Measurements from ENCODE around the gene TJP3.

Gene TJP3

DNA sequence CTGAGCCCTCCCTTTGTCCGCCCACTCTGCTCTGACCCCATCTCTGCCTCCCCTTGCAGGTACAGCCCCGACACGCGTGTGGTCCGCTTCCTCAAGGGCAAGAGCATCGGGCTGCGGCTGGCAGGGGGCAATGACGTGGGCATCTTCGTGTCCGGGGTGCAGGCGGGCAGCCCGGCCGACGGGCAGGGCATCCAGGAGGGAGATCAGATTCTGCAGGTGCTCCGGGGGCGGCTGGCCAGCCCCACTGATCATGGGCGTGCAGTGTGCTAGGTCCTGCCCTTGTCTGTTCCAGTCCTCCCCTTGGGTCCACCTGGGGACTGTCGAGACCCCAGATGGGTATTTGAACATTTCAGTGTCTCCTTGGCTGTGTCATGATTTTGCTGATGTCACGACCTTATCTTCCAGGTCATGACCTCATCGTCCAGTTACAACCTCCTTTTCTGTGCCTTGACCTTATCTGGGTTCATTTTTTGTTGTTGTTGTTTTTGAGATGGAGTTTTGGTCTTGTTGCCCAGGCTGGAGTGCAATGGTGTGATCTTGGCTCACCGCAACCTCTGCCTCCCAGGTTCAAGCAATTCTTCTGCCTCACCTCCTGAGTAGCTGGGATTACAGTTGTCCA lies 28.0 kb downstream of the TJP3 start:
- no peaks in the 10 kb centered on the region for H3K27me3 ChIP-seq (ENCODE audit: control insufficient read depth, insufficient read depth, low read length)
- H3K9ac ChIP-seq (ENCODE audit: low read length) = no peak overlapping the region
- H3K4me3 ChIP-seq (ENCODE audit: low read length) = no peak overlapping the region
- no peak overlapping the region for H3K27ac ChIP-seq (ENCODE audit: low read depth, low read length)
- no peaks in the 10 kb centered on the region for H3K36me3 ChIP-seq (ENCODE audit: control insufficient read depth, insufficient read depth, low read length)
- no peaks in the 10 kb centered on the region for H3K4me1 ChIP-seq (ENCODE audit: control insufficient read depth, insufficient read depth, low read length)

GRCh38 chr19:3737487-3738205 lies 29.5 kb downstream of the TJP3 start:
- Histone ChIP-seq H3K36me3 (ENCODE audit: control insufficient read depth, insufficient read depth, low read length) (no peaks in the 10 kb centered on the region), H3K9ac (ENCODE audit: low read length) (no peak overlapping the region), H3K27me3 (ENCODE audit: control insufficient read depth, insufficient read depth, low read length) (no peaks in the 10 kb centered on the region), H3K4me3 (ENCODE audit: low read length) (no peak overlapping the region), H3K4me1 (ENCODE audit: control insufficient read depth, insufficient read depth, low read length) (no peaks in the 10 kb centered on the region), H3K27ac (ENCODE audit: low read depth, low read length) (no peak overlapping the region)

DNA sequence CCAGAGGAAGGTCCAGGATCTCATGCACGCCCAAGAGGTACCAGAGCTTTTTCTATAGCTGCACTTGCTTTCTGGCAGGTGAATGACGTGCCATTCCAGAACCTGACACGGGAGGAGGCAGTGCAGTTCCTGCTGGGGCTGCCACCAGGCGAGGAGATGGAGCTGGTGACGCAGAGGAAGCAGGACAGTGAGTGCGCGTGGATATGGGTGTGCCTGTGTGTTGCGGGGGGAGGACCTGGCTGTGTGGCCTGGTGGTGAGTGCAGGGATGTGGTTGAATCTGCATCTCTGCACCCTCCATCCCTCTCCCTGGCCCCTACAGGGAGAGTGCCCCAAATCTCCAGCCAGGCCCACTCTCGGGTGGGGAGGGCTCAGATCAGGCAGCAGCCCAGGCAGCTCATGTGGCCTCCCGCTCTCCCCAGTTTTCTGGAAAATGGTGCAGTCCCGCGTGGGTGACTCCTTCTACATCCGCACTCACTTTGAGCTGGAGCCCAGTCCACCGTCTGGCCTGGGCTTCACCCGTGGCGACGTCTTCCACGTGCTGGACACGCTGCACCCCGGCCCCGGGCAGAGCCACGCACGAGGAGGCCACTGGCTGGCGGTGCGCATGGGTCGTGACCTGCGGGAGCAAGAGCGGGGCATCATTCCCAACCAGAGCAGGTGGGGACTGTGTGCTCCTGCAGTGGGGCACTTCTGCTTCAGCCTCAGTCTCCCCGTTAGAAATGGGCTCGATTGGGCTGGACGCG lies 30.5 kb downstream of the TJP3 start:
- H3K27ac ChIP-seq (ENCODE audit: low read depth, low read length) = no peak overlapping the region
- no peaks in the 10 kb centered on the region for H3K36me3 ChIP-seq (ENCODE audit: control insufficient read depth, insufficient read depth, low read length)
- H3K9ac ChIP-seq (ENCODE audit: low read length) = no peak overlapping the region
- no peaks in the 10 kb centered on the region for H3K27me3 ChIP-seq (ENCODE audit: control insufficient read depth, insufficient read depth, low read length)
- no peaks in the 10 kb centered on the region for H3K4me1 ChIP-seq (ENCODE audit: control insufficient read depth, insufficient read depth, low read length)
- H3K4me3 ChIP-seq (ENCODE audit: low read length) = no peak overlapping the region

GRCh38 chr19:3740431-3740830 lies 32.2 kb downstream of the TJP3 start:
- H3K4me1 ChIP-seq (ENCODE audit: control insufficient read depth, insufficient read depth, low read length) = no peaks in the 10 kb centered on the region
- no peak overlapping the region for H3K27ac ChIP-seq (ENCODE audit: low read depth, low read length)
- H3K27me3 ChIP-seq (ENCODE audit: control insufficient read depth, insufficient read depth, low read length) = no peaks in the 10 kb centered on the region
- H3K36me3 ChIP-seq (ENCODE audit: control insufficient read depth, insufficient read depth, low read length) = no peaks in the 10 kb centered on the region
- no peak overlapping the region for H3K9ac ChIP-seq (ENCODE audit: low read length)
- no peak overlapping the region for H3K4me3 ChIP-seq (ENCODE audit: low read length)

DNA sequence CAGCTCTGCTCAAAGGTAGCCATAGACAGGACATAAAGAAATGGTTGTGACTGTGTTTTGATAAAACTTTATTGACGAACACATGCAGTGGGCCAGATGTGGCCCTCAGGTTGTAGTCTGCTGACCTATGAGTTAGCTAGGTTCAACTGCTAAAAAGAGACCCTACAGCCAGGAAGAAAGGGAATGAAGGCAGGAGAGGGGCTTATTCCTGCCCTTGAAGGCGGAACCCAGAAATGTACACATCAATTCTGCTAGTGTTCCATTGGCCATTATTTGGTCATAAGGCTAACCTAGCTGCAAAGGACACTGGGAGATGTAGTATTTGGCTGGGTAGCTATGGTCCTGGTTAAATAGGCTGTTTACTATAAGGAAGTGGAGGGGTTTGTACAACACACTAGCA lies 35.3 kb downstream of the TJP3 start:
- Histone ChIP-seq H3K36me3 (ENCODE audit: control insufficient read depth, insufficient read depth, low read length) (peaks cover 2% of the 10 kb centered on the region), H3K4me3 (ENCODE audit: low read length) (no peak overlapping the region), H3K27me3 (ENCODE audit: control insufficient read depth, insufficient read depth, low read length) (no peaks in the 10 kb centered on the region), H3K9ac (ENCODE audit: low read length) (no peak overlapping the region), H3K4me1 (ENCODE audit: control insufficient read depth, insufficient read depth, low read length) (no peaks in the 10 kb centered on the region), H3K27ac (ENCODE audit: low read depth, low read length) (no peak overlapping the region)

GRCh38 chr19:3745363-3746045 lies 37.3 kb downstream of the TJP3 start:
- no peak overlapping the region for H3K27ac ChIP-seq (ENCODE audit: low read depth, low read length)
- no peaks in the 10 kb centered on the region for H3K4me1 ChIP-seq (ENCODE audit: control insufficient read depth, insufficient read depth, low read length)
- H3K36me3 ChIP-seq (ENCODE audit: control insufficient read depth, insufficient read depth, low read length) = peaks cover 12% of the 10 kb centered on the region
- H3K9ac ChIP-seq (ENCODE audit: low read length) = no peak overlapping the region
- no peak overlapping the region for H3K4me3 ChIP-seq (ENCODE audit: low read length)
- no peaks in the 10 kb centered on the region for H3K27me3 ChIP-seq (ENCODE audit: control insufficient read depth, insufficient read depth, low read length)

DNA sequence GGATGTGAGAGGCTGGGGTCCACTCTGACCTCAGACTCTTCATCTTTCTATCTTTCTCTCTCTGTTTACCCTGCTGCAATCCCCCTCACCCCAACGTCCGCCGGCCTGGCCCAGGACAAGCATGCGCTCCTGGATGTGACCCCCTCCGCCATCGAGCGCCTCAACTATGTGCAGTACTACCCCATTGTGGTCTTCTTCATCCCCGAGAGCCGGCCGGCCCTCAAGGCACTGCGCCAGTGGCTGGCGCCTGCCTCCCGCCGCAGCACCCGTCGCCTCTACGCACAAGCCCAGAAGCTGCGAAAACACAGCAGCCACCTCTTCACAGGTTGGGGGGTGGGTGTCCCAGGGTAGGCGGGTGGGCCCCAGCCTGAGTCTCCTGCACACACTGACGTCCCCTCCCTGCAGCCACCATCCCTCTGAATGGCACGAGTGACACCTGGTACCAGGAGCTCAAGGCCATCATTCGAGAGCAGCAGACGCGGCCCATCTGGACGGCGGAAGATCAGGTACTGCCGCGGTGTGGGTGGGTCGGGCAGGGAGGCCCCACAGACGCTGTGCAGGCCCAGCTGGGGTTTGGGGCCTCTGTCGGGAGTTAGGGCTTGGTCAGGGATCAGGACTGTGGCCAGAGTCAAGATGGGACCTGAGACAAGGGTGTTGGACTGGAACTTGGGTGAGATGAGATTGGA lies 38.3 kb downstream of the TJP3 start:
- Histone ChIP-seq H3K36me3 (ENCODE audit: control insufficient read depth, insufficient read depth, low read length) (peaks cover 17% of the 10 kb centered on the region), H3K27ac (ENCODE audit: low read depth, low read length) (no peak overlapping the region), H3K9ac (ENCODE audit: low read length) (no peak overlapping the region), H3K4me1 (ENCODE audit: control insufficient read depth, insufficient read depth, low read length) (no peaks in the 10 kb centered on the region), H3K27me3 (ENCODE audit: control insufficient read depth, insufficient read depth, low read length) (no peaks in the 10 kb centered on the region), H3K4me3 (ENCODE audit: low read length) (no peak overlapping the region)

DNA sequence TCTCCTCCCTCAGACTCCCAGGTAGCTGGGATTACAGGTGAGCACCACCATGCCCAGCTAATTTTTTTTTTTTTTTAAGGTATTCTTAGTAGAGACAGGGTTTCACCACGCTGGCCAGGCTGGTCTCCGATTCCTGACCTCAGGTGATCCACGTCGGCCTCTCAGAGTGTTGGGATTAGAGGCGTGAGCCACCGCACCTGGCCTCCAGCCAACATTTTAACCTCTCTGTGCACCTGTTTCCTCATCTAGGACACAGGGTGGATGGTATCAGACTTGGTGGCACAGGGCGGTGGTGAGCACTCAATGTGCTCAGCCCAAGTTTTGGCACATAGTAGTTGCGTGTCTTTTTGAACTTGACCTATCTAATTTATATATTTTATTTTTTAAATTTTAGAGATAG lies 40.8 kb downstream of the TJP3 start:
- Histone ChIP-seq H3K27ac (ENCODE audit: low read depth, low read length) (no peak overlapping the region), H3K4me1 (ENCODE audit: control insufficient read depth, insufficient read depth, low read length) (no peaks in the 10 kb centered on the region), H3K27me3 (ENCODE audit: control insufficient read depth, insufficient read depth, low read length) (no peaks in the 10 kb centered on the region), H3K4me3 (ENCODE audit: low read length) (no peak overlapping the region), H3K36me3 (ENCODE audit: control insufficient read depth, insufficient read depth, low read length) (peaks cover 20% of the 10 kb centered on the region), H3K9ac (ENCODE audit: low read length) (no peak overlapping the region)

DNA sequence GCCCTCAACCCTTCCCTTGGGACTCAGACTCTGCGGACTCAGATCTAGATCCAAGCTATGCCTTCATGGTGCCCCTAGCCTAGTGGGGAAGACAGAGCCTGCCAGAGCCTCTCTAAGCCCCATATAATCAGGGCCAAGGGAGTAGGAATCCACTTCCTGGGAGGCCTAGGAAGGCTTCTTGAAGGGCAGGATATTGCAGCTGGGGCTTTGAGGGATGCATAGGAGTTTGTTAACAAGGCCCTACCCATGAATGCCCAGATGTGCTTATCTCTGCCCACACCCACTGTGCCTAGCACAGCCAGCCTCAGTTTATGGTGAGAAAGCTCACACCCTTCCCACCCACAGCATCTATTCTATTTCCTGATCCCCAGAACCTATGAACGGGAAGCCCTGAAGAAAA lies 42.0 kb downstream of the TJP3 start:
- Histone ChIP-seq H3K27ac (ENCODE audit: low read depth, low read length) (no peak overlapping the region), H3K9ac (ENCODE audit: low read length) (no peak overlapping the region), H3K36me3 (ENCODE audit: control insufficient read depth, insufficient read depth, low read length) (peaks cover 23% of the 10 kb centered on the region), H3K4me3 (ENCODE audit: low read length) (no peak overlapping the region), H3K4me1 (ENCODE audit: control insufficient read depth, insufficient read depth, low read length) (no peaks in the 10 kb centered on the region), H3K27me3 (ENCODE audit: control insufficient read depth, insufficient read depth, low read length) (no peaks in the 10 kb centered on the region)

- no peaks in the 10 kb centered on the region for H3K27me3 ChIP-seq (ENCODE audit: control insufficient read depth, insufficient read depth, low read length)
- H3K36me3 ChIP-seq (ENCODE audit: control insufficient read depth, insufficient read depth, low read length) = peaks cover 22% of the 10 kb centered on the region
- H3K4me3 ChIP-seq (ENCODE audit: low read length) = no peak overlapping the region
These were observed 43.1 kb downstream of the TJP3 start for GRCh38 chr19:3751236-3751635.

DNA sequence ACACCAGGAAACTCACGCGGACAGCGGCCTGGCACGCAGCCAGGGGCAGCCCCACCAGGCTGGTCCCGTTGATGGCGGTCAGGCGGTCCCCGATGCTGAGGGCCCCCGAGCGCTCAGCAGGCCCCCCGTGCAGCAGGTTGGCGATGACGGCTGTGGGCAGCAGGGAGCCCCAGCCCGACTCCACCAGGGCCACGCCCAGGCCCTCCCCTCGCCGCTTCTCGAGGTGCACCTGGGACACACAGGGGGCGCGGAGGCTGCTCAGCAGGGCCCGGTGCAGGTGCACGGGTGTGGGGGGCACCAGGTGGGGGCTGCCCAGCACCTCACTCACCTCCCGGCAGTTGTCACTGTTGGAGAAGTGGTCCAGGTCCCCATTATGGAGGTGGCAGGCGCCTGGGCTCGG lies 44.3 kb downstream of the TJP3 start:
- H3K4me1 ChIP-seq (ENCODE audit: control insufficient read depth, insufficient read depth, low read length) = no peaks in the 10 kb centered on the region
- H3K4me3 ChIP-seq (ENCODE audit: low read length) = no peak overlapping the region
- H3K36me3 ChIP-seq (ENCODE audit: control insufficient read depth, insufficient read depth, low read length) = peaks cover 21% of the 10 kb centered on the region
- H3K9ac ChIP-seq (ENCODE audit: low read length) = no peak overlapping the region
- H3K27ac ChIP-seq (ENCODE audit: low read depth, low read length) = no peak overlapping the region
- no peaks in the 10 kb centered on the region for H3K27me3 ChIP-seq (ENCODE audit: control insufficient read depth, insufficient read depth, low read length)

More at GRCh38 chr19:3751236-3751635, 43.1 kb downstream of the TJP3 start:
- Histone ChIP-seq H3K9ac (ENCODE audit: low read length) (no peak overlapping the region), H3K27ac (ENCODE audit: low read depth, low read length) (no peak overlapping the region), H3K4me1 (ENCODE audit: control insufficient read depth, insufficient read depth, low read length) (no peaks in the 10 kb centered on the region)
